NB4 (cell line): ENCODE data around the gene UBR3.

Experiments
- DNase-seq: peaks from one replicate; pipeline ENCODE4 v3.0.0; 2010; ENCODE audit warnings: low read depth
- H3K4me3 ChIP-seq: one replicate; pipeline ENCODE4 v1.5.1; 2011; ENCODE audit warnings: mild to moderate bottlenecking, low read depth, low read length, moderate library complexity
- MYC ChIP-seq: IDR thresholded peaks from 2 replicates; pipeline ENCODE4 v1.6.1; 2011; ENCODE audit warnings: low read depth, low read length
- POLR2A ChIP-seq: IDR thresholded peaks from 2 replicates; pipeline ENCODE4 v1.6.1; 2011; ENCODE audit warnings: mild to moderate bottlenecking; ENCODE audit not compliant: insufficient read length; ENCODE audit errors: extremely low read depth
- TF ChIP-seq, protein P1 (sequence below): IDR thresholded peaks from 2 replicates; pipeline ENCODE4 v1.6.1; 2011; ENCODE audit warnings: low read depth, low read length
- TF ChIP-seq, protein P2 (sequence below): IDR thresholded peaks from one replicate; pipeline ENCODE4 v1.5.1; 2012; ENCODE audit warnings: low read depth, low read length

Gene UBR3

DNA sequence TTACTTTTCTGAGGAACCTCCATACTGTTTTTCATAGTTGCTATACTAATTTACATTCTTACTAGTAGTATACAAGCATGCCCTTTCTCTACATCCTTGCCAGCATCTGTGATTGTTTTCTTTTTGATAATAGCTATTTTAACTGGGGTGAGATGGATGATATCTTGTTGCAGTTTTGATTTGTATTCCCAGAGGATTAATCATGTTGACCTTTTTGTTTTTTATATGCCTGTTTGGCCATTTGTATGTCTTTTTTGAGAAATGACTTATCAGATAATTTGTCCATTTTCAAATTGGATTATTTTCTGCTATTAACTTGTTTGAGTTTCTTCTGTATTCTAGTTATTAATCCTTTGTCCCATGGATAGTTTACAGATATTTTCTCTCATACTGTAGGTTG is 141.5 kb downstream of the UBR3 start:
- TF ChIP-seq, protein P1, sequence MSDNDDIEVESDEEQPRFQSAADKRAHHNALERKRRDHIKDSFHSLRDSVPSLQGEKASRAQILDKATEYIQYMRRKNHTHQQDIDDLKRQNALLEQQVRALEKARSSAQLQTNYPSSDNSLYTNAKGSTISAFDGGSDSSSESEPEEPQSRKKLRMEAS, result no peak
- TF ChIP-seq, protein P2, sequence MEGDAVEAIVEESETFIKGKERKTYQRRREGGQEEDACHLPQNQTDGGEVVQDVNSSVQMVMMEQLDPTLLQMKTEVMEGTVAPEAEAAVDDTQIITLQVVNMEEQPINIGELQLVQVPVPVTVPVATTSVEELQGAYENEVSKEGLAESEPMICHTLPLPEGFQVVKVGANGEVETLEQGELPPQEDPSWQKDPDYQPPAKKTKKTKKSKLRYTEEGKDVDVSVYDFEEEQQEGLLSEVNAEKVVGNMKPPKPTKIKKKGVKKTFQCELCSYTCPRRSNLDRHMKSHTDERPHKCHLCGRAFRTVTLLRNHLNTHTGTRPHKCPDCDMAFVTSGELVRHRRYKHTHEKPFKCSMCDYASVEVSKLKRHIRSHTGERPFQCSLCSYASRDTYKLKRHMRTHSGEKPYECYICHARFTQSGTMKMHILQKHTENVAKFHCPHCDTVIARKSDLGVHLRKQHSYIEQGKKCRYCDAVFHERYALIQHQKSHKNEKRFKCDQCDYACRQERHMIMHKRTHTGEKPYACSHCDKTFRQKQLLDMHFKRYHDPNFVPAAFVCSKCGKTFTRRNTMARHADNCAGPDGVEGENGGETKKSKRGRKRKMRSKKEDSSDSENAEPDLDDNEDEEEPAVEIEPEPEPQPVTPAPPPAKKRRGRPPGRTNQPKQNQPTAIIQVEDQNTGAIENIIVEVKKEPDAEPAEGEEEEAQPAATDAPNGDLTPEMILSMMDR, result no peak
- TF ChIP-seq MYC (no peak), POLR2A (no peak)
- DNase-seq, result no peak
- no peak overlapping the region for H3K4me3 ChIP-seq

DNA sequence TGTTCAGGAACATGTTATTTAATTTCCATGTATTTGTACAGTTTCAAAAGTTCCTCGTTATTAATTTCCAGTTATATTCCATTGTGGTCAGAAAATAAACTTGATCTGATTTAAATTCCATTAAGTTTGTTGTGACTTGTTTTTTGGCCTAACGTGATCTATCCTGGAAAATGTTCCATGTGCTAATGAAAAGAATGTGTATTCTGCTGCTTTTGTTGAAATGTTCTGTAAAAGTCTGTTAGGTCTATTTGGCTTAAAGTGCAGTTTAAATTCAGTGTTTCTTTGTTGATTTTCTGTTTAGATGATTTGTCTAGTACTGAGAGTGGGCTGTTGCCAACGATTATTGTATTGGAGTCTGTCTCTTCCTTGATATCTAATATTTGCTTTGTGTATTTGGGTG is 148.0 kb downstream of the UBR3 start:
- TF ChIP-seq, protein P2, result no peak
- TF ChIP-seq, protein P1, result no peak
- TF ChIP-seq POLR2A (no peak), MYC (no peak)
- DNase-seq, result no peak
- H3K4me3 ChIP-seq, result no peak overlapping the region

DNA sequence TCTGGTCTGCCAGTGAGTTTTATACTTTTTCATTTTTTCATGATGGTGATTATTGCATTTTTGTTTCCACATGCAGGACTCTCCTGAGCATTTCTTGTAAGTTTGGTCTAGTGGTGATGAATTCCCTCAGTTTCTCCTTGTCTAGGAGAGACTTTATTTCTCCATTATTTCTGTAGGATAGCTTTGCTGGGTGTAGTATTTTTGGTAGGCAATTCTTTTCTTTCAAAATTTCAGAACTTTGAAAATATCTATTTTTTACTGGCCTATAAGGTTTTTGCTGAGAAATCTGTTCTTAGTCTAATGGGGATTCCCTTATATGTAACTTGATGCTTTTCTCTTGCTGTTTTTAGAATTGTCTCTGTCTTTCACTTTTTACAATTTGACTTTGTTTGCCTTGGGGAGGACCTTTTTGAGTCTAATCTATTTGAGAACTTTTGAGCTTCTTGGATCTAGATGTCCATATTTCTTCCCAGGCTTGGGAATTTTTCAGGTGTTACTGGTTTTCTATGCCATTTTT is 149.1 kb downstream of the UBR3 start:
- no peak for DNase-seq
- no peak for TF ChIP-seq MYC
- TF ChIP-seq, protein P2, result no peak
- TF ChIP-seq, protein P1, result no peak
- no peak for TF ChIP-seq POLR2A
- no peak overlapping the region for H3K4me3 ChIP-seq

DNA sequence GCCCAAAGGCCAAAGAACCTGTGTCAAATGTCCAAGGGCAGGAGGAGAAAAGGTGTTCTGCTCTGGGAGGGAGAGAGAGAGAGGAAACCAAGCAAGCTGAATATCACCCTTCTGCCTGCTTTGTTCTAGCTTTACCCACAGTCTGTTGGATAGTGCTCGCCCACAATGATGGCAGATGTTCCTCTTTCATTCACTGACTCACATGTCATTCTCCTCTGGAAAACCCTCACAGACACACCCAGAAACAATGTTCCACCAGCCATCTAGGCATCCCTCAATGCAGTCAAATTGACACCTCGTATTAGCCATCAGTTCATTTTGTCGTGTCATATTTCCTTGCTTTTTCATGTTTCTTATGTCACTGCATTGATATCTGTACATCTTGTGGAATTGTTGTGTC is 150.3 kb downstream of the UBR3 start:
- TF ChIP-seq POLR2A (no peak), MYC (no peak)
- TF ChIP-seq, protein P2, result no peak
- TF ChIP-seq, protein P1, result no peak

DNA sequence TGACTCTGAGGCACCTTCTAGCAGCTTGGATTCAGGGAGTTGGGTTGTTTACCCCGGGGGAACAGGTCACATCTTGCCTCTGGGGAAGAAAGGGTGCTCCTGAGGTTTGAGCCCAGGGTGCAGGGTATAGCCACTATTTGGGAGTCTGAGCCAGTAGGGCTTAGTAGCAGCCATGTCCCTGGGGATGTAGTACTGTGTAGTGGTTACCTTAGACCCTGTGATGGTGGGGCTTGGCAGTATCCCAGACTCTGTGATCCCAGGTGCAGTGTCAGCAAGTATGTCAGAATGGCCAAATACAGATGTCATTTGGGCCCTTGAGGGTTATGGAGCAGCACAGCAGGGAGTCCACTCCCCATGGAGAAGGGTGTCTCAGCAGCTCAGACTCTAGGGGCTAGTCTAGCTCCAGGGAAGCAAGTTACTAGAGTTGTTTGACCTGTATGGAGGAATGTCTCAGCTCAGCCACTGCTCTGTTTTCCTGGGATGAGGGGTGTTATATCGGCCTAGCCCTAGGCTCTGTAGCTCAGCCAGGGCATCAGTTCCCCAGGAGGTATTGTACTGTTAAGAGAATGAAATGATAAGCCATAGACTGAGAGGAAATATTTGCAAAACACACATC is 151.3 kb downstream of the UBR3 start:
- H3K4me3 ChIP-seq, result no peak overlapping the region
- DNase-seq, result no peak
- TF ChIP-seq, protein P1, result no peak
- TF ChIP-seq POLR2A, result no peak

More for the DNA sequence above, 150.3 kb downstream of the UBR3 start:
- DNase-seq, result no peak
- H3K4me3 ChIP-seq, result no peak overlapping the region

DNA sequence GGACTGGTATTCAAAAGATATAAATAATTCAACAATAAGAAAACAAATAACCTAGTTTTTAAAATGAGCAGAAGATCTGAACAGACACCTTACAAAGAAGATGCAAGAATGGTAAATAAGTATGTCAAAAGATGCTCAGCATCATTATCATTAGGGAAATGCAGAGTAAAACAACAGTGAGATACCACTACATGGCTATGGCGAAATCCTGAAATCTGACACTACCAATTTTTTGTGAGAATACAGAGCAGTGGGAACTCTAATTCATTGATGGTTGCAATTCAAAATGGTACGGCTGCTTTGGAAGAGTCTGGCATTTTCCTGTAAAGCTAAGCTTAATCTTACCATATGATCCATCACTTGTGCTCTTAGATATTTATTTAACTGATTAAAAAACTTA is 151.8 kb downstream of the UBR3 start:
- no peak for DNase-seq
- no peak for TF ChIP-seq POLR2A
- TF ChIP-seq MYC, result no peak
- TF ChIP-seq, protein P2, result no peak
- TF ChIP-seq, protein P1, result no peak
- no peak overlapping the region for H3K4me3 ChIP-seq
